ENCODE results near the gene HM13. TPM values are rescaled to one million over a fixed set of nuclear protein-coding genes. Genes with fewer than 3 reads are reported as not detected.
A peak's percentile ranks its signal among the peaks of the same experiment; 100 is the strongest.

Gene HM13
- total and polyA plus RNA-seq, 2 of the 13 experiments (the other 11 are each of a cell fraction or from before 2014, with no cell fraction given): 118 to 243 TPM

- TF ChIP-seq THAP9 (CRISPR knock-in tag; IDR thresholded peaks at IDR 0.05; ENCODE audit: borderline replicate concordance) (peak; percentile 82; the same call in 1 of the 2 replicates), RFX3 (CRISPR knock-in tag; IDR thresholded peaks at IDR 0.05) (peak; percentile 87), MYNN (CRISPR knock-in tag; IDR thresholded peaks at IDR 0.05; ENCODE audit: low read depth) (0 out of 2 replicates have a peak, but pooled peaks have one; percentile 52), ZNF710 (CRISPR knock-in tag; IDR thresholded peaks at IDR 0.05; ENCODE audit: borderline replicate concordance) (peak; percentile 73; the same call in 1 of the 2 replicates), ZNF639 (CRISPR knock-in tag; conservative IDR thresholded peaks at IDR 0.05) (peak; percentile 62; the same call in 1 of the 2 replicates), ZNF234 (CRISPR knock-in tag; conservative IDR thresholded peaks at IDR 0.05) (peak; percentile 94; the same call in 1 of the 2 replicates), MAFK (conservative IDR thresholded peaks at IDR 0.05 in 1 of 2, IDR thresholded peaks at IDR 0.05 in 1 of 2; ENCODE audit: low read length in 2 of 2) (no peak), NR3C1 (CRISPR knock-in tag; IDR thresholded peaks at IDR 0.05) (no peak), TBP (CRISPR knock-in tag; IDR thresholded peaks at IDR 0.05) (peak; percentile 91; the same call in 1 of the 2 replicates), ZNF160 (CRISPR knock-in tag; IDR thresholded peaks at IDR 0.05) (peak; percentile 92), ZNF510 (CRISPR knock-in tag; IDR thresholded peaks at IDR 0.05; ENCODE audit: low read depth) (peak; percentile 92; the same call in 1 of the 2 replicates), FOXK2 (IDR thresholded peaks at IDR 0.05) (peak; percentile 82), ZNF598 (CRISPR knock-in tag; IDR thresholded peaks at IDR 0.05; ENCODE audit: borderline replicate concordance) (peak; percentile 65; the same call in 1 of the 2 replicates), RARA (CRISPR knock-in tag; IDR thresholded peaks at IDR 0.05) (peak; percentile 44; the same call in 1 of the 2 replicates)
- TF ChIP-seq, protein P1, sequence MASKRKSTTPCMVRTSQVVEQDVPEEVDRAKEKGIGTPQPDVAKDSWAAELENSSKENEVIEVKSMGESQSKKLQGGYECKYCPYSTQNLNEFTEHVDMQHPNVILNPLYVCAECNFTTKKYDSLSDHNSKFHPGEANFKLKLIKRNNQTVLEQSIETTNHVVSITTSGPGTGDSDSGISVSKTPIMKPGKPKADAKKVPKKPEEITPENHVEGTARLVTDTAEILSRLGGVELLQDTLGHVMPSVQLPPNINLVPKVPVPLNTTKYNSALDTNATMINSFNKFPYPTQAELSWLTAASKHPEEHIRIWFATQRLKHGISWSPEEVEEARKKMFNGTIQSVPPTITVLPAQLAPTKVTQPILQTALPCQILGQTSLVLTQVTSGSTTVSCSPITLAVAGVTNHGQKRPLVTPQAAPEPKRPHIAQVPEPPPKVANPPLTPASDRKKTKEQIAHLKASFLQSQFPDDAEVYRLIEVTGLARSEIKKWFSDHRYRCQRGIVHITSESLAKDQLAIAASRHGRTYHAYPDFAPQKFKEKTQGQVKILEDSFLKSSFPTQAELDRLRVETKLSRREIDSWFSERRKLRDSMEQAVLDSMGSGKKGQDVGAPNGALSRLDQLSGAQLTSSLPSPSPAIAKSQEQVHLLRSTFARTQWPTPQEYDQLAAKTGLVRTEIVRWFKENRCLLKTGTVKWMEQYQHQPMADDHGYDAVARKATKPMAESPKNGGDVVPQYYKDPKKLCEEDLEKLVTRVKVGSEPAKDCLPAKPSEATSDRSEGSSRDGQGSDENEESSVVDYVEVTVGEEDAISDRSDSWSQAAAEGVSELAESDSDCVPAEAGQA (IDR thresholded peaks at IDR 0.05; ENCODE audit: low read depth): peak; percentile 78; the same call in 1 of the 2 replicates
- TF ChIP-seq, protein P1 (CRISPR knock-in tag; IDR thresholded peaks at IDR 0.05; ENCODE audit: borderline replicate concordance): 0 out of 2 replicates have a peak, but pooled peaks have one; percentile 47
Measured at GRCh38 chr20:31514154-31515071, at the start of gene HM13 (continued).

Measured in HepG2 (cell line).